ENCODE data around the gene CTIF. TPM values are rescaled to one million over a fixed set of nuclear protein-coding genes. Genes with fewer than 3 reads are reported as not detected.

CTIF gene
- total and polyA plus RNA-seq, 4 donors = 10.6 to 26.7 (median 12.3) TPM

- 90% methylated on average over 17 of the region's 17 CpGs for WGBS
- Histone ChIP-seq H3K9me3 (ENCODE audit: control insufficient read depth in 4 of 4, low read length in 3 of 4) (no peaks in the 10 kb centered on the region), H3K27me3 (ENCODE audit: control insufficient read depth in 4 of 4, insufficient read depth in 4 of 4, low read length in 3 of 4) (no peaks in the 10 kb centered on the region), H3K27ac (ENCODE audit: low read depth in 1 of 2, low read length in 2 of 2) (no peak overlapping the region), H3K9ac (ENCODE audit: low read depth in 1 of 2, low read length in 2 of 2) (no peak overlapping the region), H3K4me3 (ENCODE audit: low read depth in 1 of 3, low read length in 3 of 3) (no peak overlapping the region), H3K4me1 (ENCODE audit: control insufficient read depth in 4 of 4, insufficient read depth in 4 of 4, low read length in 3 of 4) (no peaks in the 10 kb centered on the region), H3K36me3 (ENCODE audit: control insufficient read depth in 4 of 4, insufficient read depth in 3 of 4, low read depth in 1 of 4, low read length in 3 of 4) (peaks cover 0 to 2% (median 0%) of the 10 kb centered on the region in 4 donors)
- DNase-seq (ENCODE audit: low spot score) = no peak
- TF ChIP-seq, protein P1, sequence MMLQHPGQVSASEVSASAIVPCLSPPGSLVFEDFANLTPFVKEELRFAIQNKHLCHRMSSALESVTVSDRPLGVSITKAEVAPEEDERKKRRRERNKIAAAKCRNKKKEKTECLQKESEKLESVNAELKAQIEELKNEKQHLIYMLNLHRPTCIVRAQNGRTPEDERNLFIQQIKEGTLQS (IDR thresholded peaks at IDR 0.05) = no peak
- TF ChIP-seq ZBTB33 (IDR thresholded peaks at IDR 0.05) = no peak
- TF ChIP-seq YY1 (IDR thresholded peaks at IDR 0.05) = no peak
- TF ChIP-seq EGR1 (IDR thresholded peaks at IDR 0.05; ENCODE audit: low read depth in 2 of 2) = no peak
- TF ChIP-seq TAF1 (conservative IDR thresholded peaks at IDR 0.05) = no peak
- TF ChIP-seq HNF4G (IDR thresholded peaks at IDR 0.05) = no peak
- TF ChIP-seq REST (IDR thresholded peaks at IDR 0.05) = no peak
- no peak for TF ChIP-seq FOXA2 (IDR thresholded peaks at IDR 0.05)
Observed at GRCh38 chr18:48739266-48740067, 200.6 kb downstream of the CTIF start.

GRCh38 chr18:48740068-48740440, 201.2 kb downstream of the CTIF start:
- 93% methylated on average over 4 of the region's 4 CpGs for WGBS
- DNase-seq (ENCODE audit: low spot score) = no peak
- H3K9me3 ChIP-seq (ENCODE audit: control insufficient read depth in 4 of 4, low read length in 3 of 4) = no peaks in the 10 kb centered on the region
- H3K36me3 ChIP-seq (ENCODE audit: control insufficient read depth in 4 of 4, insufficient read depth in 3 of 4, low read depth in 1 of 4, low read length in 3 of 4) = peaks cover 0 to 2% (median 0%) of the 10 kb centered on the region in 4 donors
- no peak for TF ChIP-seq FOXA2 (IDR thresholded peaks at IDR 0.05)
- no peak for TF ChIP-seq REST (IDR thresholded peaks at IDR 0.05)
- TF ChIP-seq EGR1 (IDR thresholded peaks at IDR 0.05; ENCODE audit: low read depth in 2 of 2) = no peak
- no peak for TF ChIP-seq RXRA (IDR thresholded peaks at IDR 0.05)
- no peak for TF ChIP-seq ZBTB33 (IDR thresholded peaks at IDR 0.05)
- no peak for TF ChIP-seq TAF1 (conservative IDR thresholded peaks at IDR 0.05)
- no peak for TF ChIP-seq RAD21 (IDR thresholded peaks at IDR 0.05)
- no peak for TF ChIP-seq FOXA1 (IDR thresholded peaks at IDR 0.05)
- no peak for TF ChIP-seq SP1 (IDR thresholded peaks at IDR 0.05)
- no peak for TF ChIP-seq JUND (IDR thresholded peaks at IDR 0.05)
- no peak for TF ChIP-seq GABPA (IDR thresholded peaks at IDR 0.05 in 1 of 2, conservative IDR thresholded peaks at IDR 0.05 in 1 of 2)
- TF ChIP-seq HNF4A (conservative IDR thresholded peaks at IDR 0.05) = no peak
- TF ChIP-seq, protein P1 (IDR thresholded peaks at IDR 0.05) = no peak
- H3K4me1 ChIP-seq (ENCODE audit: control insufficient read depth in 4 of 4, insufficient read depth in 4 of 4, low read length in 3 of 4) = no peaks in the 10 kb centered on the region
- no peak overlapping the region for H3K27ac ChIP-seq (ENCODE audit: low read depth in 1 of 2, low read length in 2 of 2)
- H3K4me3 ChIP-seq (ENCODE audit: low read depth in 1 of 3, low read length in 3 of 3) = no peak overlapping the region
- no peak overlapping the region for H3K9ac ChIP-seq (ENCODE audit: low read depth in 1 of 2, low read length in 2 of 2)
- no peaks in the 10 kb centered on the region for H3K27me3 ChIP-seq (ENCODE audit: control insufficient read depth in 4 of 4, insufficient read depth in 4 of 4, low read length in 3 of 4)

Data from liver (tissue), 9 donors.